Measurements from ENCODE around the gene ELP1.
"Not testable (repeated sequence)": the region's sequence is repeated elsewhere in the genome, so short reads cannot be mapped to it uniquely, and the experiment has no call there.

ELP1 gene

GRCh38 chr9:108850293-108850897 is 83.5 kb downstream of the ELP1 start:
- DNase-seq: no peak

GRCh38 chr9:108848296-108848695 is 85.6 kb downstream of the ELP1 start:
- DNase-seq: not testable (repeated sequence)

GRCh38 chr9:108845947-108846346 is 88.0 kb downstream of the ELP1 start:
- DNase-seq: no peak

- DNase-seq: no peak
Measured at GRCh38 chr9:108845507-108845906, 88.4 kb downstream of the ELP1 start.

- no peak for DNase-seq
Measured at GRCh38 chr9:108844856-108845255, 89.1 kb downstream of the ELP1 start.

- no peak for DNase-seq
Measured at GRCh38 chr9:108844391-108844790, 89.5 kb downstream of the ELP1 start.

GRCh38 chr9:108842610-108843295 is 91.2 kb downstream of the ELP1 start:
- peak; percentile 1 to 17 for DNase-seq

GRCh38 chr9:108839561-108839960 is 94.4 kb downstream of the ELP1 start:
- DNase-seq: not testable (repeated sequence)

- DNase-seq: no peak
Measured at GRCh38 chr9:108838017-108838416, 95.9 kb downstream of the ELP1 start.

GRCh38 chr9:108837530-108837929 is 96.4 kb downstream of the ELP1 start:
- no peak for DNase-seq

- no peak for DNase-seq
Measured at GRCh38 chr9:108836781-108837180, 97.1 kb downstream of the ELP1 start.

GRCh38 chr9:108836319-108836718 is 97.6 kb downstream of the ELP1 start:
- DNase-seq: no peak

GRCh38 chr9:108835831-108836230 is 98.1 kb downstream of the ELP1 start:
- DNase-seq: no peak

GRCh38 chr9:108834959-108835665 is 98.8 kb downstream of the ELP1 start:
- DNase-seq: no peak

GRCh38 chr9:108832179-108832500 is 101.8 kb downstream of the ELP1 start:
- no peak for DNase-seq

GRCh38 chr9:108831496-108832178 is 102.3 kb downstream of the ELP1 start:
- DNase-seq: no peak

- DNase-seq: no peak
Measured at GRCh38 chr9:108830272-108830671, 103.7 kb downstream of the ELP1 start.

- DNase-seq: no peak
Measured at GRCh38 chr9:108823829-108824228, 110.1 kb downstream of the ELP1 start.
